GM12864 (cell line): Measurements from ENCODE around the gene PBLD.

Experiments used
- DNase-seq: peaks from one replicate; pipeline ENCODE4 v3.0.0-alpha.2; 2011; ENCODE audit warnings: low read depth
- H3K4me3 ChIP-seq: 2 replicates; pipeline ENCODE4 v1.5.1; 2011; ENCODE audit warnings: mild to moderate bottlenecking, low read depth, low read length, control low read depth
- TF ChIP-seq, protein P1 (sequence below): IDR thresholded peaks from 2 replicates; pipeline ENCODE4 v1.5.1; 2011; ENCODE audit warnings: low read depth, mild to moderate bottlenecking, moderate library complexity, low read length, control low read depth, inconsistent platforms; ENCODE audit errors: missing control alignments

Gene PBLD

DNA sequence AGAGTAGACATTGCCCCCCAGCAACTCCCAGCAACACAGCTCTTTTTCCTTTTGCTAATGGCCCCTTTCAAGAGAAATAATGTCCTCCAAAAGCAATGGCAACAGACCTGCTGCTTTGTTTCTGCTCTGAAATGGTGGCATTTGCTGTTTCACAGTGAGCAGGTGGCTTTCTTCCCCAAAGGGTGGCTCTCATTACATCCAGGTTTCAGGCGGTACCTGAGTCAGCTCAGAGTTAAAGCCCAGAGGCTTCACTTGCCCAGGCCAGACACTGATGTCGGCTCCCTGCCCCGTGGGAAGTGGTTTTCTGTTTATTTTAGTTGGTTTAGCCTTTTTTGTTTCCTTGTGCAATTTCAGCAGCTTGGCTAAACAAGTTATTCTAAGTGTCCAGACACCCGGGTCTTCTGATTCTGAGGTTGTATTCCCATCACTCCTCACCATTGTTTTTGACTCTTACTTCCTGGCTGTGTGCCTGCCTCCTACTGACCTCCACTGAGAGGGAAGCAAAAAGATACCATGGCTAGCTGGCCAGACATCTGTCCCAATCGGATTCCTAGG lies 93.1 kb downstream of the PBLD start:
- H3K4me3 ChIP-seq, result no peak overlapping the region
- TF ChIP-seq, protein P1, sequence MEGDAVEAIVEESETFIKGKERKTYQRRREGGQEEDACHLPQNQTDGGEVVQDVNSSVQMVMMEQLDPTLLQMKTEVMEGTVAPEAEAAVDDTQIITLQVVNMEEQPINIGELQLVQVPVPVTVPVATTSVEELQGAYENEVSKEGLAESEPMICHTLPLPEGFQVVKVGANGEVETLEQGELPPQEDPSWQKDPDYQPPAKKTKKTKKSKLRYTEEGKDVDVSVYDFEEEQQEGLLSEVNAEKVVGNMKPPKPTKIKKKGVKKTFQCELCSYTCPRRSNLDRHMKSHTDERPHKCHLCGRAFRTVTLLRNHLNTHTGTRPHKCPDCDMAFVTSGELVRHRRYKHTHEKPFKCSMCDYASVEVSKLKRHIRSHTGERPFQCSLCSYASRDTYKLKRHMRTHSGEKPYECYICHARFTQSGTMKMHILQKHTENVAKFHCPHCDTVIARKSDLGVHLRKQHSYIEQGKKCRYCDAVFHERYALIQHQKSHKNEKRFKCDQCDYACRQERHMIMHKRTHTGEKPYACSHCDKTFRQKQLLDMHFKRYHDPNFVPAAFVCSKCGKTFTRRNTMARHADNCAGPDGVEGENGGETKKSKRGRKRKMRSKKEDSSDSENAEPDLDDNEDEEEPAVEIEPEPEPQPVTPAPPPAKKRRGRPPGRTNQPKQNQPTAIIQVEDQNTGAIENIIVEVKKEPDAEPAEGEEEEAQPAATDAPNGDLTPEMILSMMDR, result no peak
- DNase-seq, result no peak

DNA sequence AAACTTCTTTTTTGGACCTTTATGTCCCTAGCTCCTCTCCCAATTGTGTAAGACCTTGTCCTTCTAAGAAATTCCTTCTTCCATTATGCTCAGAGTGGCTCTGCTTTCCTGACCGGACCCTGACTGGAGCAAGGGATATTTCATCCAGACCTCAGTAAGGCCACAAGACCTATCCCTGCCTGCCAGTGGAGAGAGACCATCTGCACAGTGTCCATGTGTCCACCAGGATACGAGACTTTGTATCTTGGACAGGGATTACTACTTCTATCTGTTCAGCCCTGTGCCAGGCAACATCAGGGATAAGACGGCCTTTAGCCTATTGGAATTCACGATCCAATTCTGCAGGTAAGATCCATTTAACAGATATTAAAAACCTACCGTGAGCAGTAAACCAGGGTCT lies 93.7 kb downstream of the PBLD start:
- no peak for DNase-seq
- H3K4me3 ChIP-seq, result no peak overlapping the region
- TF ChIP-seq, protein P1, result no peak

DNA sequence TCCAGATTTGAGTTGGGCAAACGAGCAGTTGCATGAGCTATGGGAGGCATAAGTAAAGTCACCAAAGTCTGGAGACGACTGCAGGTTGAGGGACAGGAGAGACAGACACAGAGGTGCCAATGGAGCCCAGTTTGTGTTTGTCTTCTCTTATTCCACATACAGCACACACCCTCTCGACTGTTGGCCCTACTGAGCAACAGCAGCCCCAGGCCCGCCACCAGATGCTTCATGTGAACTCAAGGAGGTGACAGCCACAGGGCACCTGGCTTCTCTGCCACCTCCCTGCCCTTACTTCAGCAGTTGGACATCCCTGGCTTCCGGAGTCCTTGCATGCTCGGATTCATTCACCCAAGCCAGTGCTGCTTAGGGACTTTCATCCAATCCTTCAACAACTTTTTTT lies 94.4 kb downstream of the PBLD start:
- TF ChIP-seq, protein P1, result no peak
- H3K4me3 ChIP-seq, result no peak overlapping the region
- DNase-seq, result no peak

DNA sequence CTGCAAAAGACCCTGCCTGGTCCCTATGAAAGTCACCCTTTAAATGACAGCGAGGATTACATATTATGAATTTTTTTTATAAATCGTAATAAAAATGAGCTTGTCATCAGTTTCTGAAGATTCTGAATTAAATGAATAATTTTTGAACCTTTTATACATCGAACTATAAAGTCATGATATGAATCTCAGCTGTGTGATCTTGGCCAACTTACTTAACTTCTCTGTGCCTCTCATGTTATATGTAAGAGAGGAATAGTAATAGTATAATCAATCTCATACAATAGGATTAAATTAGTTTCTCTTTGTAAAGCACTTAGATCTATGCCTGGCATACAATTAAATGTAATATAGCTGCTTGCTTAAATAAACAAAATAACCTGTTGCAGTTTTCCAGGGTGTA lies 95.6 kb downstream of the PBLD start:
- TF ChIP-seq, protein P1, result no peak
- DNase-seq, result no peak
- no peak overlapping the region for H3K4me3 ChIP-seq

DNA sequence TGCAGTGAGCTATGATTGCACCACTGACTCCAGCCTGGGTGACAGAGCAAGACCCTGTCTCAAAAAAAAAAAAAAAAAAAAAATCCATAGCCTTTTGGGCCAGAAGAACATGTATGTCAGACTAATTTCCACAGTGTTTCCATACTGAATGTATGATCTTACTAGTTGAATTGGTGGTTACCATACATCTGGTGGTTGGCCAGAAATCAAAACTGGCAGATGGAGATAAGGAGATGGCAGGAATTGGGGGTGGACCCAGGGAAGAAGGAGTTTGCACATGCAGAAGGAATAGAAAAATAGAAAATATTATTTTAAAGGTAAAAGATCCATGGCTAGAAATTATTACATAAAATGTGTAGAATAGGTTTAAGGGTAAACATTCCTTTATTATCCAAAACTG lies 97.1 kb downstream of the PBLD start:
- TF ChIP-seq, protein P1, result no peak

DNA sequence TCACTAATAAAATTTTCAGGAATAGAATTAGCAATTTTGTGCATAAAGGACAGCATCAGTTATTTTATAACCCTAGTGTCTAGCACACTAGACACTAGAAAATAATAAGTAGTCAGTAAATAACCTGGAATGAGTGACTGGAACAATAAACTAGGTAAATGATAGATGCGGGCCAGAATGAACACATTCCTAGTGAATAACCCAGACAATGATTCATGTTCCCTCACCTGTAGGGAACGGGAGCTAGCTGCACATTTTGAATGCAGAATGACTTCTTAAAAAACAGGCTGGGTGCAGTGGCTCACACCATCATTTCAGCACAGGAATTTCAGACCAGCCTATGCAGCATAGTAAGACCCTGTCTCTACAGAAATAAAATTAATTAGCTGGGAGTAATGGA lies 97.6 kb downstream of the PBLD start:
- TF ChIP-seq, protein P1, result no peak
- DNase-seq, result no peak

More for the DNA sequence above, 97.1 kb downstream of the PBLD start:
- H3K4me3 ChIP-seq, result no peak overlapping the region
- no peak for DNase-seq

DNA sequence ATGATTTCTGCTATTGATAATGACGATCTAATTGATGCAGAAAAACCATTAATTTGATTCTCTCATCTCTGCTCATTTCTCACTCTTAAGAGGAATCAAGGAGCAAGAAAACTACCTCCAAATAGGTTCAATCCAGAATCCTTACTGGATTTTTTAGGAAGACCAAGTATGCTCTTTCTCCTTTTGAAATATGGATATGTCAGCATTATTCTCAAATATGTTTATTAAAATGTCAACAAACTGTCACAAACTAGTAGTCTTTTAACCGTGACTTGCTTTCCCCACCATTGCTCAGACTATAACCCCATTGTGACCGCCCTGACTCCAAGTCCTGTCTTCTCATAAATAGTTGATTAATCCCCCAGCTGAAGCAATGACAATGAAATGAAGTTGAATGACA lies 99.7 kb downstream of the PBLD start:
- DNase-seq, result no peak
- no peak overlapping the region for H3K4me3 ChIP-seq
- TF ChIP-seq, protein P1, result no peak

More for the DNA sequence above, 97.6 kb downstream of the PBLD start:
- no peak overlapping the region for H3K4me3 ChIP-seq
